Heart right ventricle (tissue), 16 donors: ENCODE measurements around the gene R3HDM2. TPM values are rescaled to one million over a fixed set of nuclear protein-coding genes. Genes with fewer than 3 reads are reported as not detected.

Experiments
- ATAC-seq, 8 donors: fragments of 200-7000 bp; cut with Tn5 transposase; one replicate each; pipeline ENCODE4 v1.9.1; 2020; ENCODE audit warnings: mild to moderate bottlenecking in 8 of 8, moderate library complexity in 8 of 8, moderate number of reproducible peaks in 1 of 8
- DNase-seq, 2 donors: peaks; one replicate each; pipeline ENCODE4 v3.0.0-alpha.2; 2020
- H3K27ac ChIP-seq, 10 donors: fragments of 200-600 bp; sonication (generic) in 2 of 10; one replicate each; pipeline versions ENCODE4 v1.5.0 to v1.8.0; 2020 to 2022; ENCODE audit warnings: mild to moderate bottlenecking in 3 of 10
- H3K27me3 ChIP-seq, 7 donors: fragments of 200-600 bp; one replicate each; pipeline ENCODE4 v1.8.0; 2021 to 2022; ENCODE audit warnings: mild to moderate bottlenecking in 2 of 7
- H3K36me3 ChIP-seq, 9 donors: fragments of 200-600 bp; sonication (generic) in 1 of 9; one replicate each; pipeline versions ENCODE4 v1.5.0 to v1.8.0; 2020 to 2022; ENCODE audit warnings: mild to moderate bottlenecking in 2 of 9
- H3K4me1 ChIP-seq, 9 donors: fragments of 200-600 bp; sonication (generic) in 1 of 9; one replicate each; pipeline versions ENCODE4 v1.5.0 to v1.8.0; 2020 to 2022; ENCODE audit warnings: mild to moderate bottlenecking in 4 of 9
- H3K4me3 ChIP-seq, 10 donors: fragments of 200-600 bp; sonication (generic) in 2 of 10; one replicate each; pipeline versions ENCODE4 v1.5.0 to v1.8.0; 2020 to 2022; ENCODE audit warnings: mild to moderate bottlenecking in 7 of 10, moderate library complexity in 2 of 10
- H3K9me3 ChIP-seq, 11 donors: fragments of 200-600 bp in 10 of 11; sonication (generic) in 2 of 11; one replicate each; pipeline versions ENCODE4 v1.5.0 to v1.8.0; 2013 to 2022; ENCODE audit warnings: mild to moderate bottlenecking in 2 of 11, control low read depth in 1 of 11, moderate library complexity in 1 of 11
- WGBS, 2 donors: extraction: QIAGEN DNeasy Blood & Tissue Kit; methylation state at CpG; one replicate each; pipeline ENCODE4 v1.1.7; 2013; ENCODE audit warnings: inconsistent platforms in 1 of 2; 5-methylcytosine and 5-hydroxymethylcytosine counted together
- intact Hi-C, 10 donors: fragments of 100-400 bp; cut with DNase I; formaldehyde crosslinking; loops; one replicate each; pipeline versions ENCODE4 v1.11.1 to v1.14.2; 2022
- polyA plus RNA-seq, 2 donors: library from polyadenylated mRNA; stranded (reverse); fragments of 200-250 nt; gene quantifications; one replicate each; pipeline ENCODE4 v1.2.3, GENCODE V29; 2013
- total RNA-seq, 10 donors: library from RNA; stranded (reverse); fragmentation: NEBNext Ultra II Directional in 3 of 10; extraction: Animal tissue kit (Norgen Biotek cat#: 25700) in 3 of 10; gene quantifications; one replicate each; pipeline versions ENCODE4 v1.2.1 to v1.2.4, GENCODE V29; 2021 to 2023
- TF ChIP-seq, protein P1 (sequence below), 9 donors: fragments of 200-600 bp; sonication (generic) in 2 of 9; IDR thresholded peaks; one replicate each; pipeline versions ENCODE4 v1.5.0 to v1.8.0; 2021 to 2022; ENCODE audit warnings: antibody characterized with exemption in 9 of 9, mild to moderate bottlenecking in 5 of 9, moderate library complexity in 1 of 9
- donor health status: Arrhythmogenic right ventricular cardiomyopathy.
- donor health status: ischemic (EF 13 %, LVEDD 7.1; RV severe dilation, severe dysfunction).
- donor health status: healthy with polysubstance abuse.
- donor health status: DM: no; HTN: yes; CAD: no.
- donor health status: DM: no; HTN: no; CAD: no.
- donor health status: ischemic (EF 25% LVEDD 6.9; RV normal size, moderate dysfunction).
- donor health status: ischemic (EF 25% LVEDD 5.7; RV mildly dilated, moderate dysfunction).
- donor health status: healthy.
- donor health status: DM: yes; HTN: yes; CAD: no.
- donor health status: Ischemic cardiomyopathy.
- donor health status: ischemic (EF 35%, LVEDD 5.7; RV mildly dilated, moderate dysfunction).
- donor health status: nonischemic (EF 11% LVEDD 7.7; RV severe dilation, severe dysfunction).
- donor health status: DM: yes; HTN: yes; CAD: no.
- donor health status: PGD.
- donor health status: ischemic (EF 29% LVEDD 5.4; RV normal size, mild dysfunction).
- donor health status: nonischemic (EF 23%, LVEDD 6.1; RV moderate dilation, normal function).

Gene R3HDM2
- total and polyA plus RNA-seq, 12 donors: 15.5 to 107 (median 73.9) TPM

- Histone ChIP-seq H3K9me3 (no peaks in the 10 kb centered on the region), H3K27me3 (peaks cover 0 to 20% (median 0%) of the 10 kb centered on the region in 7 donors), H3K27ac (peak overlapping the region in 4 of 10 donors; percentile 52 to 84 (median 75)), H3K36me3 (no peaks in the 10 kb centered on the region), H3K4me1 (peaks cover 5 to 41% (median 30%) of the 10 kb centered on the region in 9 donors), H3K4me3 (peak overlapping the region in 9 of 10 donors; percentile 52 to 91 (median 70))
- WGBS, 2 donors: 5 to 6% methylated on average over 6 of the region's 6 CpGs
- DNase-seq: no peak
- TF ChIP-seq, protein P1, sequence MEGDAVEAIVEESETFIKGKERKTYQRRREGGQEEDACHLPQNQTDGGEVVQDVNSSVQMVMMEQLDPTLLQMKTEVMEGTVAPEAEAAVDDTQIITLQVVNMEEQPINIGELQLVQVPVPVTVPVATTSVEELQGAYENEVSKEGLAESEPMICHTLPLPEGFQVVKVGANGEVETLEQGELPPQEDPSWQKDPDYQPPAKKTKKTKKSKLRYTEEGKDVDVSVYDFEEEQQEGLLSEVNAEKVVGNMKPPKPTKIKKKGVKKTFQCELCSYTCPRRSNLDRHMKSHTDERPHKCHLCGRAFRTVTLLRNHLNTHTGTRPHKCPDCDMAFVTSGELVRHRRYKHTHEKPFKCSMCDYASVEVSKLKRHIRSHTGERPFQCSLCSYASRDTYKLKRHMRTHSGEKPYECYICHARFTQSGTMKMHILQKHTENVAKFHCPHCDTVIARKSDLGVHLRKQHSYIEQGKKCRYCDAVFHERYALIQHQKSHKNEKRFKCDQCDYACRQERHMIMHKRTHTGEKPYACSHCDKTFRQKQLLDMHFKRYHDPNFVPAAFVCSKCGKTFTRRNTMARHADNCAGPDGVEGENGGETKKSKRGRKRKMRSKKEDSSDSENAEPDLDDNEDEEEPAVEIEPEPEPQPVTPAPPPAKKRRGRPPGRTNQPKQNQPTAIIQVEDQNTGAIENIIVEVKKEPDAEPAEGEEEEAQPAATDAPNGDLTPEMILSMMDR (IDR thresholded peaks at IDR 0.05): no peak
- intact Hi-C loops: loop anchor here in 3 of 10 donors (5.0 to 10.0 kb wide), 3 partner anchors 162 to 246 kb away; partner anchors contain the start of gene NXPH4 (in 1 of the 3)
- no peak for ATAC-seq
Observed at GRCh38 chr12:57460468-57460784, 29.6 kb upstream of the R3HDM2 start.

DNA sequence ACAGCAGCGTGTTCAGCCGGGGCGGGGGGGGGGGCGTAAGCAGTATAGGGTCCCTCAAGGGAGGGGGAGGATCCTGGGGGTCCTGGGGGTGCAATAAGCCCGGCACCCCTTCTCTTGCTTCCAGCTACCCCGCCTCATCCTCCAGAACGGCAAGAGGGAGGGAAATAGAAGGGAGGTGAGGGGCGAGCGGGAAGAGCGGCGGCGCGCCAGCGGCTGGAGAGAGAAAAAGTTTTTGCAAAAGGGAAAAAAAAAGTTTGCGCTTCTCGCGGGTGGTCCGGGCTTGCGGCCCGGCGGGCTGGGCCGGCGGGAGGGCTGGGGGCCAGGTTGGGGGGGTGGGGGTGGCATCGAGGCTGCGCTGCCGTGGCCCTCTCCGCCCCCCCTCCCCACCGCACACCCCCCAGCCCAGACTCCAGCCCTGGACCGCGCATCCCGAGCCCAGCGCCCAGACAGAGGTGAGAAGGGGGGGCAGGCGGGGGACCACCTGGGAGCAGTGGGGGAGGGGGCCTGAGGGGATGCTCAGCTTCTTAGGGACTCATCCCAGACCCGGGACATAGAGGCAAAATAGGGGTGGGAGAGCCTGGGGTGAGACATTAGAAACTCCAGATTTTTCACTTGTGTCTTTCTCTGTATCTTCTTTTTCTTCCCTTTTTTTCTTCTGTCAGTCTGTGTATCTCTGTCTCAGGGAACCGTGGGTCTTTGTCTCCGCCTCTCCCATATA lies 29.1 kb upstream of the R3HDM2 start, which contains the start of gene GLI1:
Gene GLI1 (plus strand): TSS at position 36 of the 718 bp plus-strand sequence. CDS start 3,907 bp downstream, outside the sequence.
- peak within 1 kb of the TSS in 9 of 10 donors; percentile 52 to 91 (median 84) for H3K27ac ChIP-seq
- peak in 4 of 8 donors; percentile 28 to 47 (median 41) for ATAC-seq
- intact Hi-C loops: loop anchor here in 7 of 10 donors (5.0 to 10.0 kb wide), 5 partner anchors 162 to 245 kb away; partner anchors contain the start of genes B4GALNT1 (in 2 of the 7) and NXPH4 (in 1 of the 7)
- 1% methylated on average over 29 to 36 of the region's 36 CpGs for WGBS, 2 donors
- peaks cover 0 to 20% (median 0%) of the 10 kb centered on the region in 7 donors for H3K27me3 ChIP-seq
- peak within 1 kb of the TSS; percentile 52 to 91 (median 70) for H3K4me3 ChIP-seq
- DNase-seq: no peak
- no peaks in the 10 kb centered on the region for H3K36me3 ChIP-seq
- H3K4me1 ChIP-seq: peaks cover 5 to 41% (median 30%) of the 10 kb centered on the region in 9 donors
- no peaks in the 10 kb centered on the region for H3K9me3 ChIP-seq
- TF ChIP-seq, protein P1 (IDR thresholded peaks at IDR 0.05): no peak

- TF ChIP-seq, protein P1 (IDR thresholded peaks at IDR 0.05): peak; percentile 90 to 98 (median 96)
- WGBS, 2 donors: 0% methylated on average over 24 of the region's 24 CpGs
- no peaks in the 10 kb centered on the region for H3K9me3 ChIP-seq
- peaks cover 5 to 41% (median 30%) of the 10 kb centered on the region in 9 donors for H3K4me1 ChIP-seq
- intact Hi-C loops: loop anchor here in 4 of 10 donors (5.0 to 10.0 kb wide), 3 partner anchors 166 to 197 kb away; partner anchors contain the start of gene B4GALNT1 (in 2 of the 4)
- H3K4me3 ChIP-seq: peak overlapping the region; percentile 52 to 91 (median 70)
- H3K36me3 ChIP-seq: no peaks in the 10 kb centered on the region
- ATAC-seq (peak; percentile 71 to 87 (median 77)), DNase-seq (peak; percentile 93 to 95)
- peaks cover 0 to 20% (median 0%) of the 10 kb centered on the region in 7 donors for H3K27me3 ChIP-seq
- peak overlapping the region in 9 of 10 donors; percentile 52 to 91 (median 84) for H3K27ac ChIP-seq
Observed at GRCh38 chr12:57459055-57459749, 28.4 kb upstream of the R3HDM2 start.

DNA sequence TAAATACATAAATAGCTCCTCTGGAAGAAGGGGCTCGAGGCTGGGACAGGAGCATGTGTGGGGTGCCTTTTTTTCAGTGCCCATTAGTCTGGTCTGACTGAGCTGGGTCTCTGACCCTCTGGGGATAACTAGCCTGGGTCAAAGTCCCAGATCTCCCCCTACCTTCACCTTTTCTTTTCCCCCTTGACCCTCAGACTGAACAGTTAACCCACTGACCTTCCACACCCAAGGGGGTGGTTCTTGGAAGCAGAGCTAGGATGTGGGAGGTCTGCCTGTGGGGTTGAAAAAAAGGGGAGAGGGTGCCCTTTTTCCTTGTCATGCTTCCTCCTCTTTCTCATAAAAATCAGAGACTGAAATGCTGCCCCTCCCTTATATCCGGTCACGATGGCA lies 27.8 kb upstream of the R3HDM2 start:
- TF ChIP-seq, protein P1 (IDR thresholded peaks at IDR 0.05): no peak
- intact Hi-C loops: loop anchor here in 4 of 10 donors (5.0 to 10.0 kb wide), 3 partner anchors 166 to 196 kb away; partner anchors contain the start of gene B4GALNT1 (in 2 of the 4)
- Histone ChIP-seq H3K27ac (peak overlapping the region in 9 of 10 donors; percentile 52 to 91 (median 84)), H3K4me1 (peaks cover 5 to 41% (median 30%) of the 10 kb centered on the region in 9 donors), H3K9me3 (no peaks in the 10 kb centered on the region), H3K27me3 (peaks cover 0 to 20% (median 0%) of the 10 kb centered on the region in 7 donors), H3K36me3 (no peaks in the 10 kb centered on the region), H3K4me3 (peak overlapping the region; percentile 52 to 91 (median 70))
- DNase-seq: no peak
- ATAC-seq: no peak
- 32 to 40% methylated on average over 3 of the region's 3 CpGs for WGBS, 2 donors
